Stimulated activated CD8-positive, alpha-beta memory T cell treated with anti-CD3 and anti-CD28 coated beads, Interleukin-7, amount 100 ng/mL, for 24 hours (primary cell): Measurements from ENCODE around the gene PARVA.
A peak's percentile ranks its signal among the peaks of the same experiment; 100 is the strongest.

ENCODE experiments used
- DNase-seq: peaks from one replicate; pipeline ENCODE4 v3.0.0-alpha.2; 2020; ENCODE audit warnings: low read depth

PARVA gene

DNA sequence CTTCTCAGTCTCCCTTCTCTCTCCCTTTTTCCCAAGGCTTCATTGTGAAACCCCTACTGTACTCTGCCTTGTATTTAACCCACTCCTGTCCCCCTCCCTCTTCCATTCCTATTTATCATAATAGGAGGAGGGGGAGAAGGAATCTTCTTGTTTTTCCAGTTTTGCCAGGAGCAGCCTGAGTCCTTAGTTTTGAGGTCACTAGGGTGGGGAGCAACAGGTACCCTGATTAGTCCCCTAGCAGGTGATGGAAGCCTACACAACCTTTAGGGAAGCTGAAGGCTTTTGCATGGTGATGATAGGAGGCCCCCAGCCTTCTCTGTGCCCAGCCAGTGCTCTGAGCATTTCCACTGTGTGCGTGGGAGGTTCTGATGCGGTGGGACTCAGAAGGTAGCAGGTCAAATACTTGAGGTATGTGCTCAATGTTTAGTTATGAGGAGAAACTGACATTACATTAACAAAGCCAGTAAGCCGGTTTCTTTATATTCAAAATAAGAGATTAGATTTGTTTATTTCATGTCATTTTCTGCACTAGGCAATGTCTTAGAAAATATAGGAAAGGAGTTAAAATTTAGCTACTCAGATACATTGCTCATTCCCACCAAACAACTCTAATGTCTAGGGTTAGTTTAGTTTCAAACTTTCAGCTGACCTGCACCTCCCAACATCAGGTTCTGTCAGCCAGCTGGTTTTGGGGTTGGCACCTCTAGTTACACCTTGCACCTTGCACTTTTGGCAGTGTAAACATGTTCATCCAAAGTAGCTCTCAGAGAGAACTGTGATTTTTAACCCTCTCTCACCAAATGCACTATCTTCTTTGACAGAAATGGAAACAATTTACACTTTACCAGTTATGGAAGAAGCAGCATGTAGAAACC lies 26.0 kb downstream of the PARVA start:
- DNase-seq = no peak

DNA sequence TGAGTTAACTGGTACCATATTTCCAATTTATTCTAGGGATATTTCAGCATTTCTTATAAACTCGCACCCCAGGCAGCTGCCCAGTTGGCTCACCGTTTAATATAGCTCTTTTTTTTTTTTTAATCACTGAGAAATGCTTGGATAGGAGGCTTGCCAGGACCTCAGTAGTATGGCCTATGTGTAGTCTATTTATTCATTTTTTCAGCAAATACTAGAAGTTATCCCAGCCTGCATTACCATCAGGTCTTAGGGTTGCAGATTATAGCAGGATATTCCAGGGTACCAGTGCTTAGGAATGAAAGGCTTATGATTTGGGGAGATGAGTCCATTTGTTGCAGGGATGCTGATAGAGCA lies 26.6 kb downstream of the PARVA start:
- DNase-seq = no peak

DNA sequence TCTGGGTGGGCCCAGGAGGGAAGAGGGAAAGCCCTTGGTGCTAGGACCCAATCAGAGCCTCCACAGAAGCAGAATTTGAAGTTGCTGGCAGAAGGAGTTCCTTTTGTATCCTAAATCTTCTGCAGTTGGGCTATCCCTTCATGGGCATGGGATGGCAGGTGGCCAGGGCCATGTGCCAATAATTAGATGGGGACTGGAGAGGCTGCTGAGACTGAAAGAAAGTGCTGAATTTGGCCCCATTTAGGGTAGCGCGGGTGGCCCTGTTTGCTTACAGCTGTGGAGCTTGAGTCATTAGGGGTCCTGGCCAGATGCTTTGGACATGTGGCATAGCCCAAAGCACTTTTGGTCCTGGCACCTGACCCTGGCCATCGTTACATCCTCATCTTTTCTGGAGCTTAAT lies 27.1 kb downstream of the PARVA start:
- no peak for DNase-seq

DNA sequence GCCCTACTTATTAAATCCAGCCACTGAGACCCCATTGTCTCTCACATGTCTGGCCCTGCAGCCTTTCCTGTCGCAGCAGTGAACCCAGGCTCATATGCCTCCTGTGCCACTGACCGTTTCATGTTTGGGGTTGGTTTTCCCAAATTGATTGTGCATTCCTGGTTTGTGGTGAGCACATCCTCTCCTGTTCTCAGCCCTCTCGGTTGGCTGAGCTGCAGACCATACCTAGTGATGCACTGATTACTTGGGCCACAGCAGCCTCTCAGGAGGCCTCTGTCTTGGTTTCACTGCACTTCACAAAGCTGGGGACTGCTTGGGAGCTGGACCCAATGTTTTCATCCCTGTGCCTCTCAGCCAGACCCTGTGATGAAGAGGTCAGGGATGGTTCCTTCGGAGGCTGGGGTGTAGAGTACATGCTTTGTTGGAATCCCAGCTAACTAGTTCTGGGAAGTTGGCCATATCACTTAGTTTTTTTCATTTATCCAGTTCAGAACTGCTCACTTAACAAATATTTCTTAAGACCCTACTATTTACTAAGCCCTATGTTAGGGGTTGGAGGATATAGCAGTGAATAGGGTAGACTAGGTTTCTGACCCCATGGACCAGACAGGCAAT lies 30.9 kb downstream of the PARVA start:
- no peak for DNase-seq

DNA sequence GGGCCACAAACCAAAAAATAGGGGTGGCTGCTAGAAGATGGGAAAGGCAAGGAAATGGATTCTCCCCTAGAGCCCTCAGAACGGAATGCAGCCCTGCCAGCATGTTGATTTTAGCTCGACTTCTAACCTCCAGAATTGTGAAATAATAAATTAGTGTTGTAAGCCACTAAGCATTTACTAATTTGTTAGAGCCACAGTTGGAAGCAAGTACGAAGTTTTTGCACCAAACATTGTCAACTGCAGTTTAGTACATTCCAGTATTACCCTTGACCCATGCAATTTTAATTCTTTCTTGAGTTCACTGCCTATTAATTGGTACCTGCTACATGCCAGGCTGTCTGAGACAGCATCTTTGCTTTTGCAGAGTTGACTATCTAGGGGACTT lies 32.2 kb downstream of the PARVA start:
- DNase-seq = no peak

DNA sequence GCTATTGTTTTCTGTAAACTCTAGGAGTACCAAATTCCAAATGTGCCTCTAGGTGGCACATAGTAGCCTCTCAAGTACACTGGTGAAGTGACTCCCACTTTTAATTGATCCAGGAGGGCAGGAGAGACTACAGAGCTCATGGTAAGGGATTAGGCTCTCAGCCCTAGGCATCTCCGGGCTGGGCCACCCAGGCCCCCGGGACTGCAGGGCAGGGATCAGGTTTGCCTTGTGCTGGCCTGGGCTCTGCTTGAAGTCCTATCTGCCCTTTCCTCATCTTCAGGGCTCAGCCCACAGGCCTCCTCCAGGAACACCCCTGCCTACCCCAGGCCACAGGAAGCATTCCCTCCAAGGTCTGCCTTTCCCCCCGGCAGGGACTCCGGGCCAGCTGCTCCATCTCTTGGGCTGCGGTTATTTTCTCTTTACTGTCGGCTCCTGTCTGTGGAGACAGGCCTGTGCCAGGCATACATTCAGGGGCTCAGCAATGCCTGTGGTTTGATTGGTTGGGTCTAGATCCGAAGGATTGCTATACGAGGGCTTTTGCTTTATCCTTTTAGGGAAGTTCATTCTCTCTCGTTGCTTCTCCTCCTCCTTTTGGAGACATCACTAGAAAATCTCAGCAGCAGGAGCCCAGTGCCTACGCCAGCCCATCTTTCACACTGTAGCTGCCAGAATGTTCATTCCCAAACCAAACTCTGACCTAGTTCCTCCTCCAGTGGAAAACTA lies 32.8 kb downstream of the PARVA start:
- no peak for DNase-seq

DNA sequence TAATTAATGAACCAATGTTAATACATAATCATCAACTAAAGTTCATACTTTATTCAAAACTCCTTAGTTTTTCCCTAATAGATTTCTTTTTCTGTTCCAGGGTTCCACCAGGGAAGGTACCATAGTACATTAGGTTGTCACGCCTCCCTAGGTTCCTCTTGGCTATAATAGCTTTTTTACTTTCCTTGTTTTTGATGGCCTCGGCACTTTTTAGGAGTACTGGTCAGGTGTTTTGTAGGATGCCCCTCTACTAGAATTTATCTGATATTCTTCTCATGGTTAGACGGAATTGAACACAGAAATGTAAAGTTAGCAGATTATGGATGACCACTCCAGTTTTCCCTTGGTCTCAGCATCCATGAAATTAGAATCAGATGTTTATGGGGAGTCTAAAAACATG lies 34.0 kb downstream of the PARVA start:
- DNase-seq = no peak

DNA sequence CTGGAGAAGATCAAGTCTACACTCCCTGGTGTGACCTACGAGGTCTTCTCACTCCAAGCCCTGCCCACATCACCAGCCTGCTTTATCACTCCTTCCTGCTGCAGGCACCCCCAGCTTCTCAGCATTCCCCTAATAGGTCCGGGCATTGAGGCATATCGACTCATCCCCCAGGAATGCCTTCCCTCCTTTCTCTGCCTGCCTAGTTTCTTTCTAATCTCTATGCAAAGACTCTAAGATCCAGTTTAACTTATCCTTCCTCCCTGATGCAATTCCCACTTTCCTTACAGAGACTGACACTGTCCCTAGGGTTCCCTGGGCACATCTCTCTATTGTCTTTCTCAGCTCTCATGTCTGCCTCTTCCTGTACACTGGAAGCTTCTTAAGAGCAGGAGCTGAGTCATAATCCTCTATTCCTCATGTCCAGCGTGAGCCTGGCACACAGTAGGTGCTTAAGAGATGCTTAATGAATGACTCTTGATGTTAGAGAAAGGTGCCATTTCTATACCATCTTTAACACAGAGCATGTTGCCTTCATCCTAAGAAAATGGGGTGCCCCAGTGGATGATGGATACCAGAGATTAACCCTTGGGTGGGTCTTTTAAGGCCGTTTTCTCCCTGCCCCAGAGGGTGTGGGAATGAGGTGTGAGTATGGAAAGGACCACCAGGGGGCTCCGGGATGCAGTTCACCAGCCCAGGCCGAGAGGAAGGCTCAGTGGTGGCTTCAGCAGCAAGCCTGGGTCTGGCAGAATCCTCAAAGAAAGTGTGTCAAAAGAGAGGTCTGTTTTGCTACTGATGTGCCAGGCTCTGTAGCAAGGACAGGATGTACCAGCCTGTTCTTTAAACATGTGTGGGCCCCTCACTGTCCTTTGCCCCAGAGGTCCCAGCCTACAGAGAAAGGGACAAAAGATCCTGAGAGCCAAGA lies 34.7 kb downstream of the PARVA start:
- DNase-seq = peak; percentile 7

DNA sequence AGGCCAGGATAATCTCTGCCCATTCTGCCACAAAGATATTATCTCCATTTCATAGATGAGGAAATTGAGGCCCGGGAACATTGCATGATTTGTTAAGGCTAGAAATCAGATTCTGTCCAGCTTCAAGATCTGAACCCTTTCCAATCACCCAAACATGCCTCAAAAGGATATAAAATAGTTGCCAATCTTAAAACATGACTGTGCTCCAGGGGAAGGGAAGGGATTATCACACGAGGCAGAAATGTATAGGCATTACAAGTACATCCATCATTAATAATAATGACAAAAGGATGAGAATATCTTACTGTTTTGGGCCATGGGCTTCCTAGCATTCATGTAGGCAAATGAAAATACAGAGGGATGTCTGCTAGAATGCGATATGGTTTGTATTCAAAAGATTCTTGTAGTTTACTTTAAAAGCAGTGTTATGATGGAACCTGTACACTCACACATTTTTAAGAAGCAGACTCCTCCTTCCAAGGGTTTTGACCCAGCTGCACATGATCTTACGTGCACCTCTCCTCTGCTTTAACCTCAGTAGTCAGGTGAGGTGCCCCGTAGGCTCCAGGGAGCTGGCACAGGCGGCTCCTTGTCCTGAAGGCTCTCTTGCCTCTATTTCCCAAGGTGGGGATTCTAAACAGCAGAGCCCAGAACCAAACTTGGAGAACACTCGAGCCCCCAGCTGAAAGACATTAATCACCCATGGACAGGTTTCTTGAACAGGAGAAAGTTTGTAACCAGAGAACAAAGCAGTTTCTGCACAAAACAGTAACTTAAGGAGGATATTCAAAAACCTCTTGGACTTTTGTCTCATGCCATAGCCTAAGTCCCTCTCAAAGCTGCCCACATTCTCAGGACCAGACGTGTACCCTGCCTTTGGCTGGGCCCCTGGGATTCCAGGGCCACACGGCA lies 36.0 kb downstream of the PARVA start:
- no peak for DNase-seq

DNA sequence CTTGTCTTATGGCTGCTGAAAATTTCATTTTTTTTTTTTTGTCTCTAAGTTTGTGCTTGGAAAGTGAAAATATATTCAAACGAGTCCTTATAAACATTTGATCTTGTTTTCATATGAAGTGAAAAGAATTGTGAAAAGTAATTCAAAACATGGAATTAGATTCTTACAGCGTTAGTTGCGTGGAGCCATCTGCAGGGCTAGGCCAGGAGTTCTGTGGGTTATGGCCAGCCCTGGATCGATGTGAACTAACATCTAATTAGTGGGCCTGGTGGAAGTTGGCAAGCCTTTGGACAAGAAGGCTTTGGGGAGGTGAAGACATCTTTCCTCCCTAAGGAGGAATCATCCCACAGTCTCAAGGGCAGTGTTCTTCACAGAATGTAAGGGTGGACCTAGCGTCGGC lies 37.2 kb downstream of the PARVA start:
- DNase-seq = no peak

DNA sequence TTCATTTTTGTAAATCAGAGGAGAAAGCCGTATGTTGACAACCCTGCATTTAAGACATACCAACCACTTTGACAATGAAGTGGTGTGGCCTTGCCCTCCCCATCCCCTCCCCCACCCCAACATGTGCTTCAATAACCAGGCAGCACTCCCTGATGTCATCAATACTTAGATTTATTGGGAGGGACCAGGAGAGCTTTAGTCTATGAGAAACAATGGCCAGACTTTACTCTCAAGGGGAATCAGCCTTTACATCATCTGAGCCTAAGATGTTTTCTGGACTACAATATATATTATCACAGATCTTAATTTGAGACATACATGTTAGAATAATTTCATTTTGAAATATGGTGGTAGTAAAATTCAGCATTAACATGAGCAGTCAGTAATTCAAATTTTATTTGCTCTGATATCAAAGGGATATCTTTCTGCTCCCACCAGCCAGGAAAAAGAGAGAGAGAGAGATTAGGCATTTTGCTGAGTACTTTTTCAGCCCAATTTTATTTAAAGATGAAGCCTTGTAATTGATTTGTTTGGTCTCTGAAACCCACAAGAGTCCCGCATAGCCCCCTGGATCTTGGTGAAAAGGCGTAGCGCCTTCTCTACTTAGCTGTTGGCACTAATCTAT lies 38.1 kb downstream of the PARVA start:
- no peak for DNase-seq

DNA sequence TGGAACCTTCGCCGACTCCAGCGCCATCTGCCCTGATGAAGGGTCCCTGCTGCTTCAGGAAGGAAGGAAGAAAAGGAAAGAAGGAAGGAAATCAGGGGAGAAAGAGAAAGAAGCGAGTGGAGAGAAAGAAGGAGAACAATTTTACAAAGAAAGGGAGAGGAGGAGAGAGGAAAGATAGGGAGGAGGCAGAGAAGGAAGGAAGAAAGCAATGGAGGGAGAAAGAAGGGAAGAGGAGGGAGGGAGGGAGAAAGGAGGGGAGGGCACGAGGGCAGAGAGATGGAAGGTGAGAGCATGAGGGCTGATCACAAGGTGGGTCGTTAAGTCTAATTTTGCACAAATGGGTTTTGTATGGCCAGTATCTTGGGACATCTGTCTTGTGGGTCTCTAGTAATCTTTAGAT lies 39.2 kb downstream of the PARVA start:
- DNase-seq = no peak

DNA sequence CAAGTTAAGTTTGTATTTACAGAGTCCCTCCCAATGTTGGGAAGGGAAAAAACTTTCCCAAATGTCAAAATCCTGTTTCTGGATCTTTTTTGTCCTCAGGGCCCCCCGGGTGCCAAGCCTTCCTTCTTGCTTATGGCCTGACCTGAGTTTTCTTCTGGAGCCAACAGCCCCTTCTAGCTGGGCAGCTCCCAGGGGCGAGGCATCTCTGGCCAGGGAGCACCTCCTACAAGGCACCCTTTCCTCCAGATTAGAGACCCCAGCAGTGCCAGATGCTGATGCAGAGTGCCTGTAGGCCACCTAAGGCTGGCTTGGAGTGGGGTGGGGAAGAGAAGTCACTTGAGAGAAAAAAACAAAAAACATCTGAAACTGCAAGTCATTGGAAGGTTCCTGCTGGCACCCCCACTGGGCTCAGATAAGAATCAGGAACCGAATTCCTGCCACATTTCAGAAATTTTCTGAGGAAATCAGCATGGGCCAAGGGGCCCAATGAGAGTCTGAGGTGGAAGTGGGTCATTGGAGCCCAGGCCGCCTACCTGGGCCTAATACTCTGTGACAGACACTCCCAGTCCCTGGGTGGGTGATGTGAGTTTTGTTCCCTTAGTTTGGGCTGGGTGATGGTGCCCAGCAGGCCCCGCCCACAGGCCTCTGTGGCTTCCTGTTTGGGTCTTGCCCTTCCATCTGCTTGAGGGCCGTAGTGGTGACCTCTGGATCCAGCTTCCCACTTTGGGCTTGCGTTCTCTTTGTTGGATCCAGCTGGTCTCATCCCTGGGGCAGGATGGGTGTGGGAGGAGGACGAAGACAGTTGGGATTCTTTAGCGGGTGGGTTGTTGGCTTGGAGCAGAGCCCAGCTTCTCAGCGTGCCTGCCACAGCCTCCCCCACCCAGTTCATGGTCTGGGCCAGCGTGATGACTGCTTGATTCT lies 40.6 kb downstream of the PARVA start:
- no peak for DNase-seq

DNA sequence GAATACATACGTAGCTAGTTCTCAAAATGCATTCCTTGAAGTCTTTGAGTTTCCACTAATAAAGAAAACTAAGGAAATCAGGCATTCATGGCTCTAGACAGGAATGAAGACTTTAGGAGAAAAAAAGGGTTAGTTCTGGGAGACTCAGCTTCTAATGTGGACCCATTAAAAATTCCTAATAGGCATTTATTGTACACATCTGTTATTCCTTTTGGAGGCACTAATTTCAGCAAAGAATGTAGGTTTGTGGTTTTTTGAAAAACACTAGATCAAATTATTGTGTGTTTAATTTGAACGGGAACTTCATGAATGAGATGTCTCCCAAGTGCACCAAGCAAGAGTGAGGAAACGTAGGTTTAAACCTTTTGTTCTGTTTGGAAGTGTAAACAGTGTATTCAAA lies 42.7 kb downstream of the PARVA start:
- DNase-seq = no peak

DNA sequence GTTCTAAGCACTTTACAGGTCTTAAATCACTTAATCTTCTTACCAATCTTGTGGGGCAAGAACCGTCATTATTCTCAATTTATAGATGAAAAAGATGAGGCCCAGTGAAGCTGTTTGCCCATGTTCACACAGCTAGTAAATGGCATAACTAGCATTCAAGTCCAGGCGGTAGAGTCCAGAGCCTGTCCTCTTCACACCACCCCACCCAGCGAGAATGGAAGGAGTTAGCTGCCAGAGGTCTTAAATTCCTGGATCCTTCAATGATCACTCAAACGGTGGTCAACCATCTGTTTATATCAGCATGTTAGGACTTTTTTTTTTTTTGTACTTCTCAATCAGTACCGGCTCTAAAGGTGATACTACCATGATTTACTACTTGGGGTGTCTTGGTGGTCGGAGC lies 43.3 kb downstream of the PARVA start:
- no peak for DNase-seq

DNA sequence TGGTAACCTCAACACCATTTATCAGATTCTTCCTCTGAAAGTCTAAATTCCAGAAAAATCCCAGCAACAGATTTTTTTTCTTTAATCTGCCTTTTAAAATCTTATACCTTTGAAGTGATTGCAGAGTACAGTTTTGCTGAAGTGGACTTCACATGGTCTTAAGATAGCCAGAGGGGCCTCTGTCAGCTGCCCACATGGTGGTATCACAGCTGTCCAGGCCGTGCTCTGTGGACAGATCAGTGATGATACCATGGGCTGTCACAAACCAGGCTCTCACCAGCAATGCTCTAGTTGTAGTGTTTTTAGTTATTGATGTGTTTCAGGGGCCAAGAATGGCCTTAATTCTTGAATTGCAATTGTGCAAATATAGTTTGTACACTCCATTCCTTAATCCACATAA lies 44.0 kb downstream of the PARVA start:
- DNase-seq = no peak

DNA sequence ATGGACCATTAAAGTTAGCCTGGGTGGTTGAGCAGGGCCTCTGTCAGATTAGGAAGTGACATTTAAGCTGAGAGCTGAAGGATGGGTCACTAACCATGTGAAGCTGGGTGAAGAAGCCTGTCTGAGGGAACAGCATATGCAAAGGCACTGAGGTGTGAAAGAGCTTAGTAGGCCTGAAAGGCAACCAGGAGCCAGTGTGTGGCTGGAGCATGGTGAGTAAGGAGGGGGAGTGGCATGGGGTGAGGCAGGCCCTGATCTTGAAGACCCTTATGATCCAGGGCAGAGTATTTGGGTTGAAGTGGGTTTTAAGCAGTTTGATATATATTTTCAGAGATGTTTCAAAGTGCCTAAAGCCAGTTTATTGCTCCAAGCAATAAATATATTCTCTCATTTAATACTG lies 48.8 kb downstream of the PARVA start:
- no peak for DNase-seq

DNA sequence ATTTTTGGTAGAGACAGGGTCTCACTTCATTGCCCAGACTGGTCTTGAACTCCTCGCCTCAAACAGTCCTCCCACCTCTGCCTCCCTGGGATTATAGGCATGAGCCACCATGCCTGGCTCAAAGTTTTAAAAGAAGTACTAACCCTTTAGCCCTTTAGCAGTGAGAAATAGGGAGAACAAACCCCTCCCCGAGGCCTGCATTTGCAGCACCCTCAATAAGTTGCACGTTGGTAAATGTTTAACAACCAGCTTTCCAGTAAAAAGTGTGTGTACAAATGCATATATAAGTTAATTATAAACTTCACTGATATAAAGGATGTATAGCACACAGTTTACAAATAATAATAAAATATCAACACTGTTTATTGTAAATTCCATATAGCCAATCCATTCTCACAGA lies 51.8 kb downstream of the PARVA start:
- DNase-seq = no peak

DNA sequence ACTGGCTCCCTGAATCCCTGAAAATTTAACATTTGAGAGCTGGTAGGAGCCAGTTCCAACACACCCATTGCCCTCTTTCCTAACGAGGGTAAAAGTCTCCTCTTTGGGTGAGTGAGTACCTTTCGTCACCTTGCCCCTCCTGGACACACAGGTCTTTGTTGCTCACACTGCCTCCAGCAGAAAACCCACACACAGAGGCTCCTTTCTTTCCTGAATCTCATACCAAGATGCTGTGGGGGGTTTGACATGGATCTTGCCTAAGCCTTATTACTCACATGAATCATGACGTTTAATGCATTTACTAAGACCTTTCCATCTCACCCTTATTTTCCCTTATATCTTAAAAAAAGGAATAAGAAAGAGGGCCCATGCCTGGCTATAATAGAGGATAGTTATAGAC lies 53.0 kb downstream of the PARVA start:
- DNase-seq = no peak
